GM19238 (cell line): Measurements from ENCODE around the gene RPS15.
"Not testable (repeated sequence)": the region's sequence is repeated elsewhere in the genome, so short reads cannot be mapped to it uniquely, and the experiment has no call there.

ENCODE experiments used
- DNase-seq: peaks from one replicate; pipeline ENCODE4 v3.0.0; 2011; ENCODE audit warnings: low spot score; ENCODE audit not compliant: insufficient read length

The RPS15 gene

DNA sequence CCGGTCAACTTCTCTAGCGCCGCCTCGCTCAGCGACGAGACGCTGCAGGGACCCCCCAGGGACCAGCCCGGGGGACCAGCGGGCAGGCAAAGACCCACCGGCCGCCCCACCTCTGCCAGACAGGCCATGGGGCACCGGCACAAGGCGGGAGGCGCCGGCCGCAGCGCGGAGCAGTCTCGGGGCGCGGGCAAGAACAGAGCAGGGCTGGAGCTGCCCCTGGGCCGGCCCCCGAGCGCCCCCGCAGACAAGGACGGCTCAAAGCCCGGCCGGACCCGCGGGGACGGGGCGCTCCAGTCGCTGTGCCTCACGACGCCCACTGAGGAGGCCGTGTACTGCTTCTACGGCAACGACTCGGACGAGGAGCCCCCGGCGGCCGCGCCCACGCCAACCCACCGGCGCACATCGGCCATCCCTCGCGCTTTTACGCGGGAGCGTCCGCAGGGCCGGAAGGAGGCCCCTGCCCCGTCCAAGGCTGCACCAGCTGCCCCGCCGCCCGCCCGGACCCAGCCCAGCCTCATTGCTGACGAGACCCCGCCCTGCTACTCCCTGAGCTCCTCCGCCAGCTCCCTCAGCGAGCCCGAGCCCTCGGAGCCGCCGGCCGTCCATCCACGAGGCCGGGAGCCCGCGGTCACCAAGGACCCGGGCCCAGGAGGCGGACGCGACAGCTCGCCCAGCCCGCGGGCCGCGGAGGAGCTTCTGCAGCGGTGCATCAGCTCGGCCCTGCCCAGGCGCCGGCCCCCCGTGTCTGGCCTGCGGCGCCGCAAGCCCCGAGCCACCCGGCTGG lies 29.5 kb downstream of the RPS15 start:
- DNase-seq: no peak

DNA sequence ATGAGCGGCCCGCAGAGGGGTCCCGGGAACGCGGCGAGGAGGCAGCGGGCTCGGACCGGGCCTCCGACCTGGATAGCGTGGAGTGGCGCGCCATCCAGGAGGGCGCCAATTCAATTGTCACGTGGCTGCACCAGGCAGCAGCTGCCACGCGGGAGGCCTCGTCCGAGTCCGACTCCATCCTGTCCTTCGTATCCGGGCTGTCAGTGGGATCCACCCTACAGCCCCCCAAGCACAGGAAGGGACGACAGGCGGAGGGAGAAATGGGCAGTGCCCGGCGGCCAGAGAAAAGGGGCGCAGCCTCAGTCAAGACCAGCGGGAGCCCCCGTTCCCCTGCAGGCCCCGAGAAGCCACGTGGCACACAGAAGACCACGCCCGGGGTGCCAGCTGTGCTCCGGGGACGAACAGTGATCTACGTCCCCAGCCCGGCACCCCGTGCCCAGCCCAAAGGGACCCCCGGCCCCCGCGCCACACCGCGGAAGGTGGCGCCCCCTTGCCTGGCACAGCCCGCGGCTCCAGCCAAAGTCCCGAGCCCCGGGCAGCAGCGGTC lies 30.2 kb downstream of the RPS15 start:
- DNase-seq: no peak

DNA sequence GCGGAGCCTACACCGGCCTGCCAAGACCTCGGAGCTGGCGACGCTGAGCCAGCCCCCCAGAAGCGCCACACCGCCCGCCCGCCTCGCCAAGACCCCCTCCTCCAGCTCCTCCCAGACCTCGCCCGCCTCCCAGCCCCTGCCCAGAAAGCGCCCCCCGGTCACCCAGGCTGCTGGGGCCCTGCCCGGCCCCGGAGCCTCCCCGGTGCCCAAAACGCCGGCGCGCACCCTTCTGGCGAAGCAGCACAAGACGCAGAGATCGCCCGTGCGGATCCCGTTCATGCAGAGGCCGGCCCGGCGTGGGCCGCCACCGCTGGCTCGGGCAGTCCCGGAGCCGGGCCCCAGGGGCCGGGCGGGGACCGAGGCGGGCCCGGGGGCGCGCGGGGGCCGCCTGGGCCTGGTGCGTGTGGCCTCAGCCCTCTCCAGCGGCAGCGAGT lies 30.6 kb downstream of the RPS15 start:
- DNase-seq: no peak

DNA sequence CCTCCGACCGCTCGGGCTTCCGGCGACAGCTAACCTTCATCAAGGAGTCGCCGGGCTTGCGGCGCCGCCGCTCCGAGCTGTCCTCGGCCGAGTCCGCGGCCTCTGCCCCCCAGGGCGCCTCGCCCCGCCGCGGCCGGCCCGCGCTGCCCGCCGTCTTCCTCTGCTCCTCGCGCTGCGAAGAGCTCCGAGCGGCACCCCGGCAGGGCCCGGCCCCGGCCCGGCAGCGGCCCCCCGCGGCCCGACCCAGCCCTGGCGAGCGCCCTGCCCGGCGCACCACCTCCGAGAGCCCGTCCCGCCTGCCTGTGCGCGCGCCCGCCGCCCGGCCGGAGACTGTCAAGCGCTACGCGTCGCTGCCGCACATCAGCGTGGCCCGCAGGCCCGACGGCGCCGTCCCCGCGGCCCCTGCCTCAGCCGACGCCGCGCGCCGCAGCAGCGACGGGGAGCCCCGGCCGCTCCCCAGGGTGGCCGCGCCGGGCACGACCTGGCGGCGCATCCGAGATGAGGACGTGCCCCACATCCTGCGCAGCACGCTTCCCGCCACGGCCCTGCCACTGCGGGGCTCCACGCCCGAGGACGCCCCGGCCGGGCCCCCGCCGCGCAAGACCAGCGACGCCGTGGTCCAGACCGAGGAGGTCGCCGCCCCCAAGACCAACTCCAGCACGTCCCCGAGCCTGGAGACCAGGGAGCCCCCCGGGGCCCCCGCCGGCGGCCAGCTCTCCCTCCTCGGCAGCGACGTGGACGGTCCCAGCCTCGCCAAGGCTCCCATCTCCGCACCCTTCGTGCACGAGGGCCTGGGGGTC lies 31.3 kb downstream of the RPS15 start:
- DNase-seq: no peak

DNA sequence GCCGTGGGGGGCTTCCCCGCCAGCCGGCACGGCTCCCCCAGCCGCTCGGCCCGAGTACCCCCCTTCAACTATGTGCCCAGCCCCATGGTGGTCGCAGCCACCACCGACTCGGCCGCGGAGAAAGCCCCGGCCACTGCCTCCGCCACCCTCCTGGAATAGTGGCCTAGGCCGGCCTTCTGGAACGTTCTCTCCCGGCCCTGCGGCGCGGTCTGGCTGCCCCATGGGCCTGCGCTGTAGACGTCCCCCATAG lies 31.8 kb downstream of the RPS15 start:
- DNase-seq: no peak

DNA sequence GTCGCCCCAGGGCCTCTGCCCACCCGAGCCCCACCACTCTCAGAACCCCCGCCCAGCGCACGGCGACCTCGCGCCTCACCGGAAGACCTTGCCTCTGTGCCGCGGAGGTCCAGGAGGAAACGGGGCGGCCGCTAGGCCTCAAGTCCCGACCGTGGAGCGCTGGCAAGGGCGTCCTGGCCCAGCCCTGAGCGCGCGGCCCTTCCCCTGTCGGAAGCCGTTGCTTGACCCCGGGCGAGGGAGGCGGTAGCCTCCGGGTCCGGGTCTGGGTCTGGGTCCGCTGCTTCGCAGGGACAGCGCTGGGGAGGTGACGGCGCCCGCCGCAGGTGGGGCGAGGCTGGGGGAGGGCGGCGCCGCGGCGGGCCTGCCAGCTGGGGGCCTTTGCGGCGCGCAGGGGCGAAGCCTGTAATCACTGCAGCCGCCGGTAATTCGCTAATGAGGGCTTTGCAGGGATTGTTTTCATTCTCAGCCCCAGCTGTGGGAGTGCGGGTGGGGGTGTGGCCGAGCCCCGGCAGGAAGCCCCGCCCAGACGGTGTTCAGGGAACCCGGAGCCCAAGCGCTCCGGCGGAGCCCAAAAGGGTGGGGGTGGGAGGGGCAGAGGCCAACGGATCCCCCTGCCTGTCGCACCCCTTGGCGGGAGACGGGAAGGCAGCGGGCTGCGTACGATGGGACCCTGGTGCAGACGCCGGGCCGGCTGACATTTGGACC lies 32.3 kb downstream of the RPS15 start:
- no peak for DNase-seq

DNA sequence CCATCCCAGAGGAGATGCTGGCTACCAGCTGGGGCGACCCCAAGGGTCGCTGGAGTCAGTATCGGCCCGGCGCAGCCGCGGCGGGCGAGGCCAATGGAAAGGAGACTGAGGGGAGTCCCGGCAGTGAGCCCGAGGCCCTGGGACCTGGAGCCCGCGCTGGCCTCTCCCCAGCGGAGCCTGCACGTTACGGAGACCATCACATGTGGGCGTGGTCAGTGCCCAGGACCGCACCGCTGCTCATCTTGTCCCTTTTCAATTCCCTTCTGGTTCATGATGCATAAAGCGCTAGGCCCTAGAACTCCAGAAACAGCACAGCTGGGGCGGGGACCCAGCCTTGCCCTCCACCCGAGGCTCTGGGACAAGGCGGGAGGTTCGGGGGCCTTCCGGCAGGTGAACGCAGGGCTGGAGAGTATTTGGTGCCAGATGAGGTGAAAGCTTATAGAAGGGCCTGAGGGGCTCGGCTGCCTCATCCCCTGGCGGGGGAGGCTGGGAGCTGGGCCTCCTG lies 32.9 kb downstream of the RPS15 start:
- DNase-seq: no peak

DNA sequence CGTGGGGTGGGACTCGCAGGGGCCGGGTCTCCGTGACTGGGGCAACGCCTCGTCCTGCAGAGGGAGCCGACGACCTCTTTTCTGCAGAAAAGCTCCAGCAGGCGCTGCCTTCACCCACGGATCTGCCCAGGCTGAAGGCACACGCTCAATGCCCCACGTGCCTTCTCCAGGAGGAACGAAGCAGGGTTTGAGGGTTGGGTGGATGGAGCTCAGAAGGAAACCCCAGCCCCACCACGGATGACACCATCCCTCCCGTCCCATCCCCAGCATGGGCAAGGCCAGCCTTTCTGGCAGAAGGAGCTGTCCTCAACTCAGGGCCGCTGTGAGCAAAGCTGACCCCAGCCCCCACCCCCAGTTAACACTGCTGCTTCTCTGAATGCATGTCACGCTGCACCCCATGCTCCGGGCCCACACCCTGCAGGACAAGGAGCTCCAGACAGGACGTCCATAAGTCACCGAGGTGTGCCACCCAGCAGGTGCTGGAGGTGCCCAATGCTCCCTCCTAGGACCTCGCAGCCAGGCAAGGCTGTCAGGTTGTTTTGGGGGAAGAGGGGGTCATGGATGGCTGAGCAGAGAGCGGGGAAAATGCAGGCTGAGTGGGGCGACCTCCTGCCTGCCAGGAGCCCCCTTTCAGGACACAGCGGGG lies 33.4 kb downstream of the RPS15 start:
- DNase-seq: no peak

DNA sequence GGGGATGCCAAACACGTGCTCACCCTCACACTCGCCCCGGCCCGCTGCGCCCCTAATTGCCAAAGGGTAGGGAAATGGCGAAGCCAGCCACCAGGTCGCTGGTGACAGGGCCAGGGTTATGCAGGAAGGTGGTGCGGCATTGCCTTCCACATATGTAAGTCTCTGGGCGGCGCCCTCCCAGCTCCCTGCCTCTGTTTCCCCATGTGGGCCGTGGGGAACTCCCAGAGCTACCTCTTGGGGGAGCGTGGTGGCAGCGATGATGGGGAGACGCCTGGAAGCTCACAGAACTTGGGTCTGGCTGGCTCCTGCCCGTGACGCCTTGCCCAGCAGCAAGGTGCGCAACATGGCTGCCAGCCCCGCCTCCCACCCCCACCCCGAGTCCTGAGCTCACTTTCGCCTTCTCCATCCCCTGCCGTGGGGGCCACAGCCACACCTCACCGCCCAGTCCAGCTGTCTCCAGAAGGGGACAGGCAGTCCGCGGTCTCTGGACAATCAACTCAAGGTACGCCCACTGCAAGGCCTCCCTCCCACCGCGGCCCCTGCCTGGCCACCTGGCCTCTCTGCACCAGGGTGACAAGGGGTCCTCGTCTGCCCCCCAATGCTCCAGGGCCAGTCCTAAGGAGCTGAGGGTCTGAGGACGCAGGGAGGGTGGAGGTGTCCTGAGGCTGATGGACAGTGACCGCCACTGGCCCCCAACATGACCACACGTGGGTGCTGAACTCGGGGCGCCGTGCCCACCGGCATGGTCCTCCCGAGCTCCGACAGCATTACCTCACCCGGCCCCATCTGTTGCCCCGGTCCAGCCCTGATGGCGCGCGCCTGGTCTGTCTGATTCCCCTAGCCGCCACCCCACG lies 34.3 kb downstream of the RPS15 start:
- DNase-seq: no peak

DNA sequence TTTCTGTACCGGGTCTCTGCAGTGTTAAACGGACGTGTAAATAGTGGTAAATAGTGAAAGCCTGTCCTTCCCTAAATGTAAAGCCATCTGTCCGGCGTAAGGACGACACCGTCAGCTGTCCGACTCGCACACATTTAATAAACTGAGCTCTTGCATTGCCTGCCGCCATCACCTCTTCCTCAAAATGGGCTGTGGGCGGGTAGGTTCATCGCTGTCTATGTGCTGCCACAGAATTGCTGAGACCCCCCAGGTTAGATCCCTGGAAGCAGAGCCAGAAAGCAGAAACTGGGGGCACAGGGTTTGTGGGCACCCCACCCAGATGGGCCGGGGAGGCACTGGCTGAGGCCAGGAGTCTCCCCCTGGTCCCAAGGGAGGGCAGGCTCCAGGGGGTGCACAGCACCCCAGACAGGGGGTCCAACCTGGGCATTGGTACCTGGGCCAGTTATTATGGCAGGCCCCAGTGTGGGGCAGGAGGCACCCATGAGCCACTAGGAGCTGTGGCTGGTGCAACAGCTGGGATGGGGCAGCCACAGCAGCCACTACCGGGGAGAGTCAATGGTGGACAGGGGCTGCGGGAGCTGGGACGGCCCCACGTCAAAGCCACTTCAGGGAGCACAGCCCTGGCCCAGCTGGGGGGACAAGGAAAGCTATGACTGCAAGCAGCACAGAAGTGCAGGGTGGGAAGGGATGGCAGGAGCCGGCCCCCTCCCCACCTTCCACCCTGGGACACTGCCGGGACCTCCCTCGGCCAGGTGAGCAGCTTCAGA lies 35.1 kb downstream of the RPS15 start:
- no peak for DNase-seq

DNA sequence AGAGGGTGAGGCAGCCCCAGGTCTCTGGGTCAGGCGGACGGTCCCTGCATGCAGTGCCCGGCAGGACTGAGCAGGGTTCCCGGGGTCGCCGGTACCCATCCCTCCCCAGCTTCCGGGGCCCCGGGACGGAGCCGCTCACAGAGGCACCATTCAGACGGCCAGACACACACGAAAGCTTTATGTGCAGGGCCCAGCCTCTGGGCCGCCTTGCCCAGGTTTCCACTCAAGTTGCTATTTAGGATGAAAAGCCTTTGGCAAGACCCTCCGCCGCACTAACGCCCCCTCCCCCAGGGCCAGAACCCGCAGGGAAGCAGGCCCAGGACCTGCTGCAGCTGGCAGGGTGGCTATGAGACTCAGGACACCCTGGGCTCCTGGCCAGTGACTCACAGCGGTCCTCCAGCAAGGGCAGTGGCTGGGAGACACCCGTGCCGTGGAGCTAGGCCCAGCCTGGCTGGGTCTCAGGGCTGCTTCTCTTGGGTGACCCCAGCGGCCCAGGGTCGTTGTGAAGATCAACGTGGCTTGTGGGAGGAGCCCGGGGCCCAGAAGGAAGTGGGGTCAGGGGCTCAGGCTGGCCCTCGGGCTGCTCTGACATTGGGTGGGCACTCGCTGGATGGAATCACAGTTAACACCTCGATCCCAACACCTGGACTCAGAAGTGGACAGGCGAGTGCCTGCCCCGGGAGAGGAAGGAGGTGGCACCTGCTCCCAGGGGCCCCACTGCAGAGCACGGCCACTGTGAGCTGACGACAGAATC lies 36.0 kb downstream of the RPS15 start:
- DNase-seq: no peak

DNA sequence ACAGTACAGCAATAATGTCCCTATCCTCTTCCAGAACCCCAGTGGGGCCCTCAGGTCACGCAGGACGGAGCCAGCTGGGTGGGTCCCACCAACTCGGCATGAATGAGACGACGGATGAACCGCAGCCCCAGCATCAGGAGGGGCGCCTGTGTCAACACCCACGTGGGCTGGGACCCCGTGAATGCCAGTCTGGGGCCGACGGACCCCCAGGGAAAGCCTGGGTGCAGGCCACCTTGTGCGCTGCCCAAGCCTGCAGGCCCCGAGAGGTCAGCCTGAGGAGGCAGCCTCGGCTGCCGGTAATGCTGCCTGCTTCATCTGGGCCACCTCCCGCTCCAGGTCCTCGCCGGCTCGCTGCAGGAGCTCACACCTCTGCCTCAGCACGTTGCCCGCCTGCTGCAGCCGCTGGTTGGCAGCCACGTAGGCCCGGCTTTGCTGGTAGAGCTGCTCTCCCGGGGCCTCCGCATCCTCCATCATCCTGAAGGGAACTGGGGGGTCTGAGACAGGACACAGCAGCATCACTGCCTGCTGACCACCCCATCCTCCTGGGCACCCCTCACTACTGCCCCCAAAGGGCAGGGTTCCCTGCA lies 36.7 kb downstream of the RPS15 start:
- no peak for DNase-seq

DNA sequence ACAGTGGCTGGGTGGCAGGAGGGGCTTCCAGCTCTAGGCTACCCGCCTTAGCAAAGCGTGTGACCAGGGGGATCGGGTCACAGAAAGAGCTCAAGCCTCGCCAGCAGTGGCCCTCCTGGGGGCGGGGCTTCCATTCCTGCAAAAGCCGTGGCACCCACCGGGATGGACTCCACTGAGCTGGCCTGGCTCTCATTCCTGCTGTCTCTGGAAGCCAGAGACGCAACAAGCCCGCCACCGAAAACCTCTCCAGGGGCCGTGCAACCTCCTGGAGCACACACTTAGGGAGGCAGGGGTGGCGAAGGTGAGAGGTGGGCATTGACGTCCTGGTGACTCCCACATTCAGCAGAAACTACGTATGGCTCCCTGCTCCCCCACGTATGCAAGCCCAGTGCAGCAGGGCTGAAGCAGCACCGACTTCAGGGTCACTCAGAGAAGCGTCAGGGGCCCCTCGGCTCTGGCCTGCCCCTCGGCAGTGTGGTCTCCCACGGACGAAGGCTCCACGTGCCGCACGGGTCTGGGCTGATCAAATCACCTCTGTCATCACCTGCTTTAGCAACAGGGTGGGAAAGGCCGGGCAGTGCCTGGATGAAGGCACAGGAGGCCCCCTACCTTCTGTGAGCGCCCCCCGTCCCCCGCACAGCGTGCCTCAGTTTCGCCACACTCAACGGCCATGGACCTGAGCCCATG lies 37.7 kb downstream of the RPS15 start:
- no peak for DNase-seq

DNA sequence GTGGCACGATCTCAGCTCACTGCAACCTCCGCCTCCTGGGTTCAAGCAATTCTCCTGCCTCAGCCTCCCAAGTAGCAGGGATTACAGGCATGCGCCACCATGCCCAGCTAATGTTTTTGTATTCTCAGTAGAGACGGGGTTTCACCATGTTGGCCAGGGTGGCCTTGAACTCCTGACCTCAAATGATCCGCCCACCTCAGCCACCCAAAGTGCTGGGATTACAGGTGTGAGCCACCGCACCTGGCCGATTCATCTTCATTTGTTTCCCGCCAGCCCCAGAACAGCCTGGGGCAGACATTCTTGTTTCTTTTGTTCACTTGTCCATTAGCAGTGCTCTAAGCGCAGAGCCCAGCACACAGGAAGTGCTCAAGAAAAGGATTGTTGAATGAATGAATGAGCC lies 38.9 kb downstream of the RPS15 start:
- not testable (repeated sequence) for DNase-seq

DNA sequence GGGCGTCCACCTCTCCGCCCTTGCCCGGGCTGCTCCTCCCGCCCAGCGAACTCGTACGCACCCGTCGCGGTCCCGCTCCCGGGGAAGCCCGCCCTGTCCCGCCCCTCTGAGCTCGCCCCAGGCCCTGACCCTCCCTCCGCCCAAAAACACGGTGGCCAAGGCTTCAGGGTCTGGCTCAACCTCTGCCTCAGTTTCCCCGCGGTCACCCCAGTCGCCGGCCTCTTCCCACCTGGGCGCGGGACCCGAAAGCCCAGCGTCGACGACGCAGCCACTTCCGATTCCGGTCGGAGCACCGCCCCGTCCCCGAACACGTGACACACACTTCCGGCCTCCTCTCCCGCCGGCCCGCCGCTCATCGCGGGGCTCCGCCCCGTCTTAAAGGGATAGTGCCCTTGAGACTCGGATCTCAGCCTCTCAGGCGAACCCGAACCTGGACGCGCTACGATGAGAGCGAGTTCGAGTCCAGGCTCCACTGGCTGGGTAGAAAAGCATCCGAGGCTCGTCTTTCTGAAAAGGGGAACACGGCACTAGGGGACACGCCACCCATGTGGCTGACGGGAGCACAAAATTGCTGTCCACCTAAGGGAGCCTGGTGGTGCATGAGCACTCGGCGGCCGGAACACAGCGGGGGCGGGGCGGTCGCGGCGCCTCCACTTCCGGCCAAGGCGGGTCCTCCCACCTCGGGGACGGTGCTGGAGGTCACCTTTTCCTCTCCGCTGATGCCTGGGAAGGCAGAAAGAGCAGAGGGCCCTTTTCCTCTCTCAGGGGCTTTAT lies 40.9 kb downstream of the RPS15 start, which contains the start of gene C19orf25:
Gene C19orf25 (minus strand): TSS at position 282 of the 774 bp plus-strand sequence. CDS start 312 bp downstream, outside the sequence.
- DNase-seq: peak; percentile 99

DNA sequence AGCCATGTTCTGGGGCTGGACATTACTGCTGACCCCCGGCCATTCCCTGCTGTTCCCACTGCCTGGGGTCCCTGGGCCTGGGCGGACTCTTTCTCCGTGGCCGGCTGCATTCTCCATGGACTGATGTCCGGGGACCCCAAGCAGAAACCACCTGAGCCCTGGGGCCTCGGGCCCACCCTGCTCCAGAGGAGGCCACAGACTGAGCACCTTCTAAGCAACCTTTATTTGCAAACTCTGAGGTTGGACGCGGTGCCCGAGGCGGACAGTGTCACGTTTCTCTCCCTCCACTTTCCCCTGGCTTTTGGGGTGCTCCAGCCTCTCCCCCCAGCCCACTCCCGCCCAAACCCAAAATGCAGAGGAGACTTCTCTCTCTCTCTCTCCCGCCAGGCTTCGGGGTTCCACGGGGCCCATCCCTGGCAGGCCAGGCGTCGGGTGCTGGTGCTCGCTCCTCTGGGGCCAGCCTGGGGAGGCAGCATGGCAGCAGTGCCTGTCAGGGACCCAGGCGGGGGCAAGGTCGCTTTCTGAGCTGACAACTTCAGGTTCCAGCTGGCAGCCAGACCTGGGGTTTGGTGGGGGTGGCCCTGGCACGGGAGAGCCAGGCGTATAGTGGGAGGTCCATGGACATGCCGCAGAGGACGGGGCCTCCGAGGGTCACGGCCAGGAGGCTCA lies 43.2 kb downstream of the RPS15 start:
- no peak for DNase-seq
